Spleen (tissue), 7 donors: ENCODE measurements around the gene LMF1.

Experiments
- CTCF ChIP-seq, 11 experiments: fragments of 200-600 bp in 7 of 11; fragments of 450-650 bp in 4 of 11; sonication (generic) in 4 of 11; IDR thresholded peaks in 8 of 11; conservative IDR thresholded peaks in 3 of 11; 1 replicate in 7 of 11; 2 replicates in 4 of 11; pipeline versions ENCODE4 v1.4.0 to v1.8.0; 2016 to 2021; ENCODE audit warnings: antibody characterized with exemption in 11 of 11, inconsistent platforms in 4 of 11, mild to moderate bottlenecking in 1 of 11
- POLR2AphosphoS5 ChIP-seq, 3 donors: sonication (generic); formaldehyde crosslinking; IDR thresholded peaks; one replicate each; pipeline ENCODE4 v1.5.1; 2017; ENCODE audit warnings: antibody characterized with exemption in 3 of 3
- donor health status: DM: no; HTN: no; CAD: no; lungs with moderate emphysema.
- donor health status: DM: no; HTN: no; CAD: no.
- donor health status: DM: no; HTN: no; CAD: no.

- TF ChIP-seq POLR2AphosphoS5 (IDR thresholded peaks at IDR 0.05) (no peak), CTCF (IDR thresholded peaks at IDR 0.05 in 8 of 11, conservative IDR thresholded peaks at IDR 0.05 in 3 of 11) (no peak)
These were observed 760 bp upstream of the LMF1 start for GRCh38 chr16:971582-971905.
